DOHH2 (cell line): Measurements from ENCODE around the gene SLC66A2.

Experiments used
- EZH2phosphoT487 ChIP-seq: fragments of 200-600 bp; sonication (generic); IDR thresholded peaks from 2 replicates; pipeline ENCODE4 v1.6.1; 2017; ENCODE audit warnings: borderline replicate concordance, mild to moderate bottlenecking, antibody characterized with exemption, low read length, moderate library complexity, mixed read lengths
- TF ChIP-seq, protein P1 (sequence below): fragments of 200-600 bp; sonication (generic); IDR thresholded peaks from one replicate; pipeline ENCODE4 v1.5.1; 2014; ENCODE audit warnings: antibody characterized with exemption, mild to moderate bottlenecking, low read depth, low read length; ENCODE audit not compliant: poor library complexity, severe bottlenecking

DNA sequence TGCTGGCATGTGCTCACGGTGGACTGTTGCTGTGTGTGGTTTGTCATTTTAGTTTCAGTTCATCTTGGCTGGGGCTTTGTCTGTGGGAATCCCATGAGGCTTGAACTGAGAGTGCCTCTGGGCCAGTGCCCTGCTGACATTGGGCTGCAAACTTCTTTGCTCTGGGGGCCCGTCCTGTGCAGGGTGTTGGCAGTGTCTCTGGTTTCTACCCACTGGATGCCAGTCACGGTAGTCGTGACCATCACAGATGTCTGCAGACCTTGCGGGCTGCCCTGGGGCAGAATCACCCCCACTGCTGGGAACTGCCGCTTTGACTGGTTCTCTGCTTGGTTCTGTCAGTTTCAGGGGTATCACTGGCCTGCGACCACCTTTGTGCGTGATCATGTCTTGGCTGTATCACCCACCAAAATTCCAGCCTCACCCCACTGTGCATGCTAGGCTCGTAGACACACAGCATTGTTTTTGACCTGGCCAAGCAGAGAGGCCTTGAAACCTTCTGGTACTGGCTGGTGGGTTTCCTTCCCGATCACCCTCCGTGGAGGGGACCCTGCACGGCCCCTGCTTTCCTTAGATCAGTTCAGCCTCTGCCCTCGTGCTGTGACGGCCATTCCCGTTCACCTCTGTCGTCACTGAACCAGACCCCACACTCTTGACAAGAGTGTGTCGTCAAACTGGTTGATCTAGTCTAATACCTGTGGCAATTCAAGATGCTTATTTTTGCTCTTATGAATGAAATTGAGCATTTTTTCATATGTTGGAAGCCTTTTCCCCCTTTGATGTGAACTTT is 96.1 kb downstream of the SLC66A2 start:
- TF ChIP-seq, protein P1, sequence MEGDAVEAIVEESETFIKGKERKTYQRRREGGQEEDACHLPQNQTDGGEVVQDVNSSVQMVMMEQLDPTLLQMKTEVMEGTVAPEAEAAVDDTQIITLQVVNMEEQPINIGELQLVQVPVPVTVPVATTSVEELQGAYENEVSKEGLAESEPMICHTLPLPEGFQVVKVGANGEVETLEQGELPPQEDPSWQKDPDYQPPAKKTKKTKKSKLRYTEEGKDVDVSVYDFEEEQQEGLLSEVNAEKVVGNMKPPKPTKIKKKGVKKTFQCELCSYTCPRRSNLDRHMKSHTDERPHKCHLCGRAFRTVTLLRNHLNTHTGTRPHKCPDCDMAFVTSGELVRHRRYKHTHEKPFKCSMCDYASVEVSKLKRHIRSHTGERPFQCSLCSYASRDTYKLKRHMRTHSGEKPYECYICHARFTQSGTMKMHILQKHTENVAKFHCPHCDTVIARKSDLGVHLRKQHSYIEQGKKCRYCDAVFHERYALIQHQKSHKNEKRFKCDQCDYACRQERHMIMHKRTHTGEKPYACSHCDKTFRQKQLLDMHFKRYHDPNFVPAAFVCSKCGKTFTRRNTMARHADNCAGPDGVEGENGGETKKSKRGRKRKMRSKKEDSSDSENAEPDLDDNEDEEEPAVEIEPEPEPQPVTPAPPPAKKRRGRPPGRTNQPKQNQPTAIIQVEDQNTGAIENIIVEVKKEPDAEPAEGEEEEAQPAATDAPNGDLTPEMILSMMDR: no peak
- no peak for TF ChIP-seq EZH2phosphoT487
